Esophagus squamous epithelium (tissue), 5 donors: Measurements from ENCODE around the gene PIK3R5. TPM values are rescaled to one million over a fixed set of nuclear protein-coding genes. Genes with fewer than 3 reads are reported as not detected.

Experiments
- DNase-seq: peaks from one replicate; lab custom pipeline; 2025; lab: John Stamatoyannopoulos, UW
- H3K27ac ChIP-seq, 4 donors: fragments of 200-600 bp; sonication (generic); one replicate each; pipeline ENCODE4 v1.5.1; 2016 to 2019; ENCODE audit warnings: mild to moderate bottlenecking in 1 of 4
- H3K27me3 ChIP-seq, 4 donors: fragments of 200-600 bp; sonication (generic); 1 replicate in 3 of 4; 2 replicates in 1 of 4; pipeline versions ENCODE4 v1.5.1 to v1.6.0; 2017 to 2021; ENCODE audit warnings: antibody characterized with exemption in 1 of 4
- H3K36me3 ChIP-seq, 3 donors: fragments of 200-600 bp; sonication (generic); one replicate each; pipeline ENCODE4 v1.5.1; 2016 to 2019
- H3K4me1 ChIP-seq, 3 donors: fragments of 200-600 bp; sonication (generic); one replicate each; pipeline ENCODE4 v1.5.1; 2017 to 2019
- H3K4me3 ChIP-seq, 4 donors: fragments of 200-600 bp; sonication (generic); 1 replicate in 3 of 4; 2 replicates in 1 of 4; pipeline ENCODE4 v1.5.1; 2016 to 2019; ENCODE audit warnings: mild to moderate bottlenecking in 2 of 4, moderate library complexity in 1 of 4
- H3K9me3 ChIP-seq, 3 donors: fragments of 200-600 bp; sonication (generic); one replicate each; pipeline ENCODE4 v1.5.1; 2016 to 2019
- POLR2A ChIP-seq, 4 donors: fragments of 450-650 bp; IDR thresholded peaks; one replicate each; pipeline ENCODE4 v1.6.1; 2017; ENCODE audit warnings: antibody characterized with exemption in 4 of 4, mild to moderate bottlenecking in 4 of 4, moderate library complexity in 3 of 4
- WGBS, 2 donors: methylation state at CpG; one replicate each; pipeline ENCODE4 v1.1.5; 2018; 5-methylcytosine and 5-hydroxymethylcytosine counted together
- intact Hi-C: fragments of 100-400 bp; cut with DNase I; formaldehyde crosslinking; loops from one replicate; pipeline ENCODE4 v1.15.0; 2022
- total RNA-seq, 4 donors: library from RNA; depleted of rRNA; stranded (reverse); fragments of >200 nt; gene quantifications; one replicate each; pipeline ENCODE4 v1.1.0, GENCODE V29; 2016
- TF ChIP-seq, protein P1 (sequence below), 6 experiments: fragments of 450-650 bp in 4 of 6; fragments of 200-600 bp in 2 of 6; sonication (generic) in 2 of 6; IDR thresholded peaks; one replicate each; pipeline ENCODE4 v1.5.1; 2016 to 2019; ENCODE audit warnings: antibody characterized with exemption in 6 of 6, mild to moderate bottlenecking in 4 of 6, moderate library complexity in 4 of 6
- donor health status: DM: yes; HTN: yes; CAD: no.

Gene PIK3R5
- total RNA-seq, 4 donors from 2014 or later, result 1.8 to 8.8 (median 3.1) TPM

DNA sequence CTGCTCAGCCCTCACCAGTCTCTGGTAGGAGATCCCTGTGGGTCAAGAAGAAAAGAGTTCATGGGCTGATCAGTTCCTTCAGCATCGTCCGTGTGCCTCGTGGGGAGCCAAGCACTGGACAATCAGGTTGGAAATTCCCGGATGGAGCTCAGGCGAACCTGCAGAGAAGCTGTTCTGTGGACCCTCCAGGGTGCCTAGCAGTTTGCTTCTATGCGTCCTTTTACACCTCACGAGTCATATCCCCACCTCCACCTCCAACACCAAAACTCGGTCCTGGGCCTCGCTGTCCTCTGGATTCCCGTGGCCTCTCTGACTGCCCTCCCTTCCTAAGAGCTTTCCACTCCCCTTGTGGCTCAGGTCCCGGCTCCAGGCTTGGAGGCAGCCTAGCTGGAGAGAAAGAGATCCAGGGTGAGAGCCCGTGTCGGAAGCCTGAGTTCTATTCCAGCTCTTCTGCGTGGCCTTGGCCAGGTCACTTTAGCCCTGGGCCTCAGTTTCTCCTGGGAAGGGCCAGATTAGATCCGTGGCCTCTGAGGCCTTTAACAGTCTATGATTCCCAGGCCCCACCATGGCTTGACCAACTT lies 71.8 kb downstream of the PIK3R5 start:
- Histone ChIP-seq H3K36me3 (no peaks in the 10 kb centered on the region), H3K27me3 (peaks cover 0 to 14% (median 0%) of the 10 kb centered on the region in 4 donors), H3K9me3 (no peaks in the 10 kb centered on the region), H3K27ac (no peak overlapping the region), H3K4me1 (peaks cover 0 to 8% (median 0%) of the 10 kb centered on the region in 3 donors), H3K4me3 (no peak overlapping the region)
- 79 to 85% methylated on average over 11 of the region's 15 CpGs for WGBS, 2 donors
- TF ChIP-seq, protein P1, sequence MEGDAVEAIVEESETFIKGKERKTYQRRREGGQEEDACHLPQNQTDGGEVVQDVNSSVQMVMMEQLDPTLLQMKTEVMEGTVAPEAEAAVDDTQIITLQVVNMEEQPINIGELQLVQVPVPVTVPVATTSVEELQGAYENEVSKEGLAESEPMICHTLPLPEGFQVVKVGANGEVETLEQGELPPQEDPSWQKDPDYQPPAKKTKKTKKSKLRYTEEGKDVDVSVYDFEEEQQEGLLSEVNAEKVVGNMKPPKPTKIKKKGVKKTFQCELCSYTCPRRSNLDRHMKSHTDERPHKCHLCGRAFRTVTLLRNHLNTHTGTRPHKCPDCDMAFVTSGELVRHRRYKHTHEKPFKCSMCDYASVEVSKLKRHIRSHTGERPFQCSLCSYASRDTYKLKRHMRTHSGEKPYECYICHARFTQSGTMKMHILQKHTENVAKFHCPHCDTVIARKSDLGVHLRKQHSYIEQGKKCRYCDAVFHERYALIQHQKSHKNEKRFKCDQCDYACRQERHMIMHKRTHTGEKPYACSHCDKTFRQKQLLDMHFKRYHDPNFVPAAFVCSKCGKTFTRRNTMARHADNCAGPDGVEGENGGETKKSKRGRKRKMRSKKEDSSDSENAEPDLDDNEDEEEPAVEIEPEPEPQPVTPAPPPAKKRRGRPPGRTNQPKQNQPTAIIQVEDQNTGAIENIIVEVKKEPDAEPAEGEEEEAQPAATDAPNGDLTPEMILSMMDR (IDR thresholded peaks at IDR 0.05), result no peak
- no peak for TF ChIP-seq POLR2A (IDR thresholded peaks at IDR 0.05)
- intact Hi-C loops, result no loop called here
- DNase-seq, result no peak

DNA sequence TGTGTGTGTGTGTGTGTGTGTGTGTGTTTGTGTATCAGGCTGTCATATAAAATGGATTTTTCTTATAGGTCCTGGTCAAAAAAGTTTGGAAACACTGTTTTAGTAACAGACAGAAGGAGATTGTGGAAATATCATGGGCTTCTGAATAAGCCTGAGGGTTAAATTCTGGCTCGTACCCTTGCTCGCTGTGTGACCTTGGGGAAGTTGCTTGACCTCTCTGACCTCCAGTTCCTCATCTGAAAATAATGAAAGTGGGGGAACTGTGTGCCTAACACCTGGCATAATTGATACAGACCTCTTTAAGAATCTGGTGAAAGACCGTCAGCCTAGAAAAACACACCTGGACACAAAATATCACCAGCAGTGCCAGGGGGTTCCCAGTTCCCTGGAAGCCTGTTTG lies 72.4 kb downstream of the PIK3R5 start:
- H3K27me3 ChIP-seq, result peaks cover 0 to 14% (median 0%) of the 10 kb centered on the region in 4 donors
- WGBS, 2 donors, result 68 to 76% methylated on average over 3 of the region's 3 CpGs
- peaks cover 0 to 3% (median 0%) of the 10 kb centered on the region in 3 donors for H3K36me3 ChIP-seq
- H3K27ac ChIP-seq, result no peak overlapping the region
- H3K4me3 ChIP-seq, result no peak overlapping the region
- DNase-seq, result no peak
- peaks cover 0 to 8% (median 0%) of the 10 kb centered on the region in 3 donors for H3K4me1 ChIP-seq
- intact Hi-C loops, result no loop called here
- no peaks in the 10 kb centered on the region for H3K9me3 ChIP-seq
- TF ChIP-seq, protein P1 (IDR thresholded peaks at IDR 0.05), result no peak
- TF ChIP-seq POLR2A (IDR thresholded peaks at IDR 0.05), result no peak

DNA sequence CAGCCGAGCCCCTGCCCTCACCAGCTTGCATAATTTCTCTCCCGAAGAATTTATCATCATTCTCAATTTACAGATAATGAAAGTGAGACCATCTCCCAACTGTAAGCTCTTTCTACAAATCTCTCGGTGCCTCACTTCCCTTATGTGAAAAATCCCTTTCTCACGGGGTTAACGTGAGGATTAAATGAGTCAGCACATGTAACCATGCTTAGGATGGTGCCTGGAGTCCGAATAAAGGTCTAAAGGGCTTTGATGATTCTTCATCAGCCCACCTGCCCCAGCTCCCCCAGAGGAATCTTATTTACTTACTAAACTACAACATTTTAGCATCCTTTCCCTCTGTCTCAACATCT lies 73.2 kb downstream of the PIK3R5 start:
- 34 to 49% methylated on average over 6 of the region's 6 CpGs for WGBS, 2 donors
- peaks cover 0 to 5% (median 0%) of the 10 kb centered on the region in 3 donors for H3K36me3 ChIP-seq
- TF ChIP-seq POLR2A (IDR thresholded peaks at IDR 0.05), result no peak
- TF ChIP-seq, protein P1 (IDR thresholded peaks at IDR 0.05), result no peak
- no peak overlapping the region for H3K4me3 ChIP-seq
- H3K27me3 ChIP-seq, result peaks cover 0 to 14% (median 0%) of the 10 kb centered on the region in 4 donors
- H3K27ac ChIP-seq, result no peak overlapping the region
- DNase-seq, result no peak
- peaks cover 0 to 8% (median 0%) of the 10 kb centered on the region in 3 donors for H3K4me1 ChIP-seq
- intact Hi-C loops, result no loop called here
- H3K9me3 ChIP-seq, result no peaks in the 10 kb centered on the region

DNA sequence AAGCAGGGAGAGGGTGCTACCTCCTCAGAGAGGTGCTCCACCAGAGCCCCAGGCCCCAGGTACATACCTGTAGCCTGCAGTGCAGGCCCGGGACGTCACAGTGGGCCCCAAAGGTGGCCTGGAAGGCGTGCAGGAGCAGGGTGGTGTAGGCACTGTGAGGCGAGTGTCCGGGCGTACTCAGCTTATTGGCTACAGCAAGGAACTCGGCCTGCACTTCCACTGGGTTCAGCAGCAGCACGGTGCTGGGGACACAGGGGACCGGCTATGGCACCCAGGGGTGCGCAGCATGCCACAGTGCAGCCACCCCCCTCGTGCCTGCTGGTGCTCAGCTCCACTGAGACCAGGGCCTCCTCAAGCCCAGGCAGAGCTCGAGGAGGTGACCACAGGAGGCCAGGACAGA lies 74.8 kb downstream of the PIK3R5 start:
- Histone ChIP-seq H3K4me3 (no peak overlapping the region), H3K36me3 (peaks cover 0 to 5% (median 0%) of the 10 kb centered on the region in 3 donors), H3K27ac (no peak overlapping the region), H3K9me3 (no peaks in the 10 kb centered on the region), H3K4me1 (peaks cover 0 to 8% (median 0%) of the 10 kb centered on the region in 3 donors), H3K27me3 (peaks cover 0 to 6% (median 0%) of the 10 kb centered on the region in 4 donors)
- TF ChIP-seq, protein P1 (IDR thresholded peaks at IDR 0.05), result no peak
- TF ChIP-seq POLR2A (IDR thresholded peaks at IDR 0.05), result no peak
- intact Hi-C loops, result no loop called here
- whole genome bisulfite sequencing, 2 donors, result 75 to 81% methylated on average over 1 to 5 of the region's 12 CpGs
- DNase-seq, result no peak

DNA sequence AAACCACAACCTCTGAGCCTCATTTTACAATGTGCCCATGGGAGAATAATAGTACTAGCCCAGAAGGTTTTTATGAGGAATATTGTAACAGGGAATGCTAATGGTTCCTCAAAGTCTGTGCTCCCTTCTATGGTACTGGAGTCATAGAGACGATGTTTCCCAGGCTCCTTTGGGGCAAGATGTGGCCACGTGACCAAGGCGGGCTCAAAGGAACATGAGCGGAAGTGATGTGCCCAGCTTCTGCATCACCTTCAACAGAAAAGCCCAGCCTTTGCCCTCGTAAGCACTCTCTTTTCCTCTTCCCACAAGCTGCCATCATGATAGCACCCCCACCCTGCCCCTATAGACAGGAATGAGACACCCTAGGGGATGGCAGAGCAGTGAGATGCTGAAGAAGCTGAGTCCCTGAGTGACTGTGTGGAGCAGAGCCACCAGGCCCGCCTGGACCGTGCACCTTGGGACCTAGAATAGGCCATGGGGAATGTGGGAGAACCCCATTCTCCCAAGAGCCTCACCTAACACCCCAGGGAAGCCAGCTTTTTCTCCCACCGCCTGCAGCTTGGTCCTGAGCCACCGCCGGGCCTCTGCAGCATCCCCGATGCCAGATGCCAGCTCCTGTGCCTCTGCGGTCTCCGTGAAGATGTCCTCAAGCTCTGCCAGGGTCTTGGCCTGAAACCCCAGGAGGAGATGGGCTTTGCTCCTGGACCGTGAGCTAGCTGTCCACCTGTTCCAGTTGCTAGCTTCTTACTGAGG lies 75.9 kb downstream of the PIK3R5 start:
- no peak overlapping the region for H3K27ac ChIP-seq
- intact Hi-C loops, result no loop called here
- peaks cover 0 to 5% (median 0%) of the 10 kb centered on the region in 3 donors for H3K36me3 ChIP-seq
- H3K4me1 ChIP-seq, result peaks cover 0 to 3% (median 0%) of the 10 kb centered on the region in 3 donors
- no peaks in the 10 kb centered on the region for H3K27me3 ChIP-seq
- H3K4me3 ChIP-seq, result no peak overlapping the region
- TF ChIP-seq, protein P1 (IDR thresholded peaks at IDR 0.05), result no peak
- no peak for TF ChIP-seq POLR2A (IDR thresholded peaks at IDR 0.05)
- no peaks in the 10 kb centered on the region for H3K9me3 ChIP-seq
- no peak for DNase-seq
- 93 to 96% methylated on average over 7 of the region's 14 CpGs for WGBS, 2 donors
